GM11168 (cell line): ENCODE results near the gene SHE.

Experiments
- in situ Hi-C: fragments of 300-500 bp; cut with MboI; formaldehyde crosslinking; loops from one replicate; pipeline ENCODE4 v1.12.0; 2022; ENCODE audit warnings: low sequenced_read_pairs; ENCODE audit not compliant: unreplicated experiment

SHE gene

GRCh38 chr1:154429841-154430611 lies 72.2 kb downstream of the SHE start:
- in situ Hi-C loops, result no loop called here
